H1 (cell line): ENCODE measurements around the gene ARSB. TPM values are rescaled to one million over a fixed set of nuclear protein-coding genes. Genes with fewer than 3 reads are reported as not detected.

Experiments used
- CTCF ChIA-PET: fragments of 300-600 bp; sonication (Branson Sonifier 250); formaldehyde crosslinking; loops from one replicate; lab custom pipeline; 2021; ENCODE audit not compliant: partially characterized antibody; lab: Charles Lee
- POLR2A ChIA-PET: fragments of 300-600 bp; sonication (Branson Sonifier 250); formaldehyde crosslinking; loops from one replicate; lab custom pipeline; 2021; ENCODE audit warnings: inconsistent platforms; ENCODE audit not compliant: partially characterized antibody; lab: Charles Lee
- DNase-seq, 2 experiments: peaks; one replicate each; pipeline versions ENCODE4 v3.0.0 to v3.0.0-alpha.2; 2010 to 2022; ENCODE audit warnings: low spot score in 2 of 2, low read depth in 1 of 2, mixed read lengths in 1 of 2
- FAIRE-seq: peaks from 2 replicates; lab custom pipeline; 2011; peaks lifted over from hg19 to GRCh38; lab: Jason Lieb, UNC
- H2AFZ ChIP-seq: 2 replicates; pipeline ENCODE4 v1.8.1; 2012; ENCODE audit warnings: low read length, inconsistent platforms
- H2AK5ac ChIP-seq: 2 replicates; pipeline ENCODE4 v1.6.1; 2013; ENCODE audit warnings: low read depth, low read length
- H2BK120ac ChIP-seq: replicated peaks from 2 replicates; pipeline ENCODE3; 2013; ENCODE audit warnings: low read depth, low read length, inconsistent platforms
- H2BK12ac ChIP-seq: 2 replicates; pipeline ENCODE4 v1.6.1; 2013; ENCODE audit warnings: low read depth, low read length
- H2BK15ac ChIP-seq: 2 replicates; pipeline ENCODE4 v1.6.1; 2013; ENCODE audit warnings: low read length
- H2BK20ac ChIP-seq: 2 replicates; pipeline ENCODE4 v1.6.1; 2013; ENCODE audit warnings: low read length
- H2BK5ac ChIP-seq: 2 replicates; pipeline ENCODE4 v1.6.1; 2013; ENCODE audit warnings: low read depth, low read length
- H3K14ac ChIP-seq: 2 replicates; pipeline ENCODE4 v1.6.1; 2013; ENCODE audit warnings: inconsistent platforms; ENCODE audit not compliant: insufficient read length
- H3K18ac ChIP-seq: 2 replicates; pipeline ENCODE4 v1.6.1; 2013; ENCODE audit warnings: low read length; ENCODE audit errors: extremely low read depth
- H3K23ac ChIP-seq: 2 replicates; pipeline ENCODE4 v1.6.1; 2013; ENCODE audit warnings: inconsistent platforms; ENCODE audit not compliant: insufficient read length
- H3K23me2 ChIP-seq: 2 replicates; pipeline ENCODE4 v1.6.1; 2013; ENCODE audit warnings: low read depth, low read length
- H3K27ac ChIP-seq: 2 replicates; pipeline ENCODE4 v1.6.1; 2011; ENCODE audit warnings: low read depth, low read length, inconsistent platforms
- H3K27me3 ChIP-seq, 4 experiments: replicated peaks in 1 of 4; 1 replicate in 1 of 4; 2 replicates in 3 of 4; pipeline versions ENCODE4 v1.6.1 to v1.8.1; 2011 to 2013; ENCODE audit warnings: low read length in 3 of 4, mild to moderate bottlenecking in 3 of 4, inconsistent platforms in 2 of 4, mixed read lengths in 2 of 4, moderate library complexity in 1 of 4; ENCODE audit not compliant: control insufficient read depth in 3 of 4, insufficient read depth in 3 of 4; ENCODE audit errors: extremely low read depth in 1 of 4
- H3K36me3 ChIP-seq, 4 experiments: 2 replicates each; pipeline versions ENCODE4 v1.6.1 to v1.8.1; 2011 to 2013; ENCODE audit warnings: mild to moderate bottlenecking in 4 of 4, low read length in 3 of 4, moderate library complexity in 2 of 4, control low read depth in 1 of 4, inconsistent platforms in 1 of 4; ENCODE audit not compliant: insufficient read depth in 4 of 4, control insufficient read depth in 2 of 4
- H3K4ac ChIP-seq: replicated peaks from 2 replicates; pipeline ENCODE3; 2013; ENCODE audit warnings: low read length, low read depth, mixed read lengths, inconsistent platforms; ENCODE audit not compliant: insufficient read length
- H3K4me1 ChIP-seq, 4 experiments: replicated peaks in 1 of 4; 1 replicate in 1 of 4; 2 replicates in 3 of 4; pipeline versions ENCODE4 v1.6.1 to v1.8.1; 2011 to 2013; ENCODE audit warnings: low read length in 3 of 4, inconsistent platforms in 2 of 4, mixed read lengths in 1 of 4; ENCODE audit not compliant: insufficient read depth in 4 of 4, control insufficient read depth in 3 of 4
- H3K4me2 ChIP-seq, 2 experiments: 2 replicates each; pipeline versions ENCODE4 v1.6.1 to v1.8.1; 2011 to 2013; ENCODE audit warnings: low read depth in 2 of 2, low read length in 2 of 2, control low read depth in 1 of 2, inconsistent platforms in 1 of 2, mild to moderate bottlenecking in 1 of 2; ENCODE audit not compliant: insufficient read depth in 1 of 2
- H3K4me3 ChIP-seq, 4 experiments: fragments of 200-600, 300-600 bp in 1 of 4; sonication (generic), shearing (Covaris generic), sonication (Bioruptor Twin) in 1 of 4; 2 replicates each; pipeline versions ENCODE4 v1.5.1 to v1.8.1; 2011 to 2016; ENCODE audit warnings: low read length in 4 of 4, low read depth in 3 of 4, control low read depth in 2 of 4, inconsistent platforms in 2 of 4, mild to moderate bottlenecking in 2 of 4, mixed read lengths in 1 of 4, moderate library complexity in 1 of 4; ENCODE audit not compliant: insufficient read depth in 2 of 4; ENCODE audit errors: extremely low read depth in 1 of 4
- H3K56ac ChIP-seq: replicated peaks from 2 replicates; pipeline ENCODE3; 2013; ENCODE audit warnings: low read depth, mild to moderate bottlenecking, mixed read lengths, low read length, inconsistent platforms; ENCODE audit not compliant: insufficient read length
- H3K79me1 ChIP-seq: 2 replicates; pipeline ENCODE4 v1.6.1; 2013; ENCODE audit warnings: low read depth, low read length, control low read depth
- H3K79me2 ChIP-seq, 2 experiments: 2 replicates each; pipeline versions ENCODE4 v1.6.1 to v1.8.1; 2012 to 2013; ENCODE audit warnings: low read length in 2 of 2, mild to moderate bottlenecking in 2 of 2, inconsistent platforms in 1 of 2; ENCODE audit not compliant: insufficient read depth in 2 of 2, control insufficient read depth in 1 of 2
- H3K9ac ChIP-seq, 4 experiments: replicated peaks in 1 of 4; 1 replicate in 1 of 4; 2 replicates in 3 of 4; pipeline versions ENCODE4 v1.6.1 to v1.8.1; 2011 to 2013; ENCODE audit warnings: low read depth in 3 of 4, low read length in 3 of 4, control low read depth in 2 of 4, mild to moderate bottlenecking in 2 of 4, moderate library complexity in 2 of 4, inconsistent platforms in 1 of 4; ENCODE audit errors: extremely low read depth in 1 of 4
- H3K9me3 ChIP-seq, 2 experiments: 2 replicates each; pipeline versions ENCODE4 v1.6.1 to v1.8.1; 2012 to 2013; ENCODE audit warnings: mild to moderate bottlenecking in 2 of 2, moderate library complexity in 2 of 2, control low read depth in 1 of 2, inconsistent platforms in 1 of 2, low read depth in 1 of 2, low read length in 1 of 2, mixed read lengths in 1 of 2; ENCODE audit not compliant: insufficient read depth in 2 of 2
- H4K20me1 ChIP-seq, 2 experiments: replicated peaks in 1 of 2; 2 replicates each; pipeline versions ENCODE3 to v1.8.1; 2011 to 2013; ENCODE audit warnings: inconsistent platforms in 2 of 2, low read length in 2 of 2, mild to moderate bottlenecking in 1 of 2; ENCODE audit not compliant: insufficient read depth in 2 of 2, control insufficient read depth in 1 of 2
- H4K5ac ChIP-seq: 2 replicates; pipeline ENCODE4 v1.6.1; 2013; ENCODE audit warnings: low read length, low read depth, mixed read lengths, inconsistent platforms; ENCODE audit not compliant: insufficient read length
- H4K8ac ChIP-seq: 2 replicates; pipeline ENCODE4 v1.8.0; 2013; ENCODE audit warnings: mild to moderate bottlenecking, moderate library complexity, low read length, inconsistent platforms; ENCODE audit not compliant: insufficient read depth; ENCODE audit errors: extremely low read depth
- H4K91ac ChIP-seq: replicated peaks from 2 replicates; pipeline ENCODE3; 2013; ENCODE audit warnings: low read length, mixed read lengths, inconsistent platforms; ENCODE audit not compliant: insufficient read length
- CBX8 ChIP-seq: fragments of 300-800, 300-1000 bp; sonication (generic); IDR thresholded peaks from 2 replicates; pipeline ENCODE4 v1.7.1; 2016; ENCODE audit warnings: low read depth, low read length, borderline replicate concordance
- CREB1 ChIP-seq: IDR thresholded peaks from 2 replicates; pipeline ENCODE4 v1.6.1; 2012; ENCODE audit warnings: inconsistent platforms
- GTF2F1 ChIP-seq: IDR thresholded peaks from 2 replicates; pipeline ENCODE4 v1.6.1; 2012; ENCODE audit warnings: low read depth, low read length, improper control_type of control experiment, borderline replicate concordance
- JUN ChIP-seq: IDR thresholded peaks from 2 replicates; pipeline ENCODE4 v1.6.1; 2011; ENCODE audit warnings: low read depth, mild to moderate bottlenecking, improper control_type of control experiment, low read length
- KDM1A ChIP-seq: fragments of 200-600, 300-600 bp; sonication (generic); IDR thresholded peaks from 2 replicates; pipeline ENCODE4 v1.7.1; 2016; ENCODE audit warnings: mild to moderate bottlenecking, low read length, borderline replicate concordance
- KDM4A ChIP-seq: IDR thresholded peaks from one replicate; pipeline ENCODE4 v1.7.1; 2012; ENCODE audit warnings: low read depth, mild to moderate bottlenecking, moderate library complexity, low read length, inconsistent platforms; ENCODE audit not compliant: severe bottlenecking
- KDM5A ChIP-seq: fragments of 200-600 bp; IDR thresholded peaks from 2 replicates; pipeline ENCODE4 v1.7.1; 2012; ENCODE audit warnings: mild to moderate bottlenecking, low read length, inconsistent platforms, mixed read lengths
- NRF1 ChIP-seq: IDR thresholded peaks from 2 replicates; pipeline ENCODE4 v1.6.1; 2011; ENCODE audit warnings: mild to moderate bottlenecking, low read depth, low read length, improper control_type of control experiment
- PHF8 ChIP-seq: fragments of 200-600 bp; sonication (generic); conservative IDR thresholded peaks from 2 replicates; pipeline ENCODE4 v1.7.1; 2012; ENCODE audit warnings: low read depth, mild to moderate bottlenecking, inconsistent platforms, low read length, moderate library complexity
- RNF2 ChIP-seq: fragments of 200-900, 300-1000 bp; sonication (generic); IDR thresholded peaks from 2 replicates; pipeline ENCODE4 v1.7.1; 2016; ENCODE audit warnings: borderline replicate concordance, low read depth, mild to moderate bottlenecking, antibody characterized with exemption, low read length; ENCODE audit not compliant: poor library complexity, severe bottlenecking; ENCODE audit errors: missing control alignments
- SAP30 ChIP-seq: fragments of 300-600 bp; sonication (generic); IDR thresholded peaks from 2 replicates; pipeline ENCODE4 v1.7.1; 2012; ENCODE audit warnings: low read length, moderate library complexity, mild to moderate bottlenecking, inconsistent platforms; ENCODE audit not compliant: insufficient read depth, insufficient replicate concordance
- SIX5 ChIP-seq: IDR thresholded peaks from 2 replicates; pipeline ENCODE4 v1.6.1; 2011; ENCODE audit warnings: mild to moderate bottlenecking, low read depth, low read length
- SRF ChIP-seq: IDR thresholded peaks from 2 replicates; pipeline ENCODE4 v1.6.1; 2011; ENCODE audit warnings: mild to moderate bottlenecking, low read depth, low read length, moderate library complexity
- YY1 ChIP-seq: IDR thresholded peaks from 2 replicates; pipeline ENCODE4 v1.6.1; 2011; ENCODE audit warnings: low read depth, mild to moderate bottlenecking, low read length
- WGBS, 2 experiments: shearing (Covaris generic) in 1 of 2; methylation state at CpG; one replicate each; pipeline versions ENCODE4 v1.1.6 to v1.1.7; 2013 to 2015; ENCODE audit warnings: low lambda C conversion rate in 2 of 2, mixed read lengths in 2 of 2, inconsistent platforms in 1 of 2, low coverage in 1 of 2, missing lambda C conversion rate in 1 of 2; ENCODE audit not compliant: insufficient replicate concordance in 2 of 2, insufficient coverage in 1 of 2, insufficient read length in 1 of 2; ENCODE audit errors: extremely low coverage in 1 of 2, missing lambda C conversion rate in 1 of 2; 5-methylcytosine and 5-hydroxymethylcytosine counted together
- polyA plus RNA-seq, 7 experiments: library from polyadenylated mRNA; depleted of rRNA in 3 of 7; stranded (reverse) in 5 of 7; unstranded in 2 of 7; fragments of >200 nt in 5 of 7; fragments of 200-250 nt in 2 of 7; gene quantifications; 1 replicate in 5 of 7; 2 replicates in 1 of 7; 4 replicates in 1 of 7; pipeline versions ENCODE4 v1.2.1 to v1.2.3, GENCODE V29; 2011 to 2013; ENCODE audit warnings: missing spikeins in 2 of 7, mixed read lengths in 2 of 7
- total RNA-seq: library from RNA; stranded (reverse); fragmentation: NEBNext Ultra II Directional; extraction: Animal tissue kit (Norgen Biotek cat#: 25700); gene quantifications from 2 replicates; pipeline ENCODE4 v1.2.1, GENCODE V29; 2021

Gene ARSB
- total and polyA plus RNA-seq, 2 of the 8 experiments (the other 6 are each of a cell fraction or from before 2014, with no cell fraction given), result 6.4 to 13.9 TPM

DNA sequence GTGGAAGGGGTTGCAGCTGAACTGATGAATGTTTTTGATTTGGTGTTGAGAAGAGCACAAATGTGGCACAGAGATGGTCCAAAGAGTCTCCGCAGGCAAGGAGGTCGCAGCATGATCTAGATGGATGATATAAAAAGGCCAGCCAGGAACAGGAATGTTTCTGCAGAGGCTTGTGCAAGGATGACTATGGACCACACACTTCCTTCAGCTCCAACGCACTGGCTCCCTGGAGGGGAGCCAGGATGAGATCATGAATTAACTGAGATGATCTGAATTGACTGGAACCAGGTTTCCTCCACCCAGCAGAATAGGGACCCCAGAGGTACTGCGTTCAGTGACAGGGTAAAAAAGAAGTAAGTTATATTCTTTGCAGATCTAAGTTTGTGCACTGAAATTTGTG lies 89.0 kb downstream of the ARSB start:
- no peak overlapping the region for H4K8ac ChIP-seq
- no peaks in the 10 kb centered on the region for H3K36me3 ChIP-seq
- no peak overlapping the region for H3K4me3 ChIP-seq
- ChIA-PET POLR2A (no interaction called here), CTCF (interaction anchor here (1.3 to 5.3 kb wide), 2 partner anchors 9 to 101 kb away, joined by 3 to 41 read pairs; no protein-coding TSS in a partner anchor)
- no peak overlapping the region for H2AK5ac ChIP-seq
- H4K91ac ChIP-seq, result no peak overlapping the region
- H4K20me1 ChIP-seq, result no peaks in the 10 kb centered on the region
- WGBS, 2 experiments, result 84% methylated on average over 4 of the region's 4 CpGs; no CpG with 5 or more reads in 1 of the 2 experiments
- H3K23me2 ChIP-seq, result no peaks in the 10 kb centered on the region
- no peak overlapping the region for H2BK20ac ChIP-seq
- H3K4me2 ChIP-seq, result no peak overlapping the region
- FAIRE-seq, result no peak
- no peak overlapping the region for H3K4ac ChIP-seq
- H3K18ac ChIP-seq, result no peak overlapping the region
- no peaks in the 10 kb centered on the region for H3K79me2 ChIP-seq
- H3K14ac ChIP-seq, result no peak overlapping the region
- no peak overlapping the region for H3K23ac ChIP-seq
- DNase-seq, result no peak
- H3K9me3 ChIP-seq, result no peaks in the 10 kb centered on the region
- no peak overlapping the region for H2AFZ ChIP-seq
- H3K27me3 ChIP-seq, result no peaks in the 10 kb centered on the region
- no peak overlapping the region for H3K56ac ChIP-seq
- no peak overlapping the region for H2BK15ac ChIP-seq
- H2BK120ac ChIP-seq, result no peak overlapping the region
- H3K4me1 ChIP-seq, result peaks cover 0 to 3% (median 0%) of the 10 kb centered on the region in 4 experiments; a peak in 1 of 7 replicates
- no peaks in the 10 kb centered on the region for H3K79me1 ChIP-seq
- no peak overlapping the region for H2BK5ac ChIP-seq
- H3K9ac ChIP-seq, result no peak overlapping the region
- H3K27ac ChIP-seq, result no peak overlapping the region
- no peak overlapping the region for H4K5ac ChIP-seq
- no peak overlapping the region for H2BK12ac ChIP-seq
- TF ChIP-seq SRF, result no peak
- TF ChIP-seq GTF2F1, result no peak
- TF ChIP-seq KDM1A, result no peak
- TF ChIP-seq SAP30, result no peak
- TF ChIP-seq SIX5, result no peak
- TF ChIP-seq JUN, result no peak
- TF ChIP-seq CBX8, result no peak
- no peak for TF ChIP-seq KDM4A
- no peak for TF ChIP-seq YY1
- no peak for TF ChIP-seq CREB1
- no peak for TF ChIP-seq PHF8
- TF ChIP-seq KDM5A, result no peak
- no peak for TF ChIP-seq NRF1
- TF ChIP-seq RNF2, result no peak
